PC-3 (cell line): ENCODE results near the gene ZNF593OS. TPM values are rescaled to one million over a fixed set of nuclear protein-coding genes. Genes with fewer than 3 reads are reported as not detected.

ENCODE experiments used
- ATAC-seq: fragments of 200-7000 bp; cut with Tn5 transposase; 2 replicates; pipeline ENCODE4 v1.9.1; 2020; ENCODE audit warnings: mild to moderate bottlenecking, moderate library complexity
- BruUV-seq: library from RNA; stranded (reverse); fragments of 400-500 nt; replicated peaks from 2 replicates; lab custom pipeline; 2021; lab: Mats Ljungman, UMichigan
- CTCF ChIA-PET: fragments of 300-600 bp; sonication (Branson Sonifier 250); formaldehyde crosslinking; loops from one replicate; lab custom pipeline; 2022; ENCODE audit warnings: antibody characterized with exemption; lab: Charles Lee
- POLR2A ChIA-PET: fragments of 300-600 bp; sonication (Branson Sonifier 250); formaldehyde crosslinking; loops from one replicate; lab custom pipeline; 2022; ENCODE audit warnings: antibody characterized with exemption; ENCODE audit not compliant: unreplicated experiment; lab: Charles Lee
- DNase-seq: peaks from one replicate; pipeline ENCODE4 v3.0.0-alpha.2; 2015
- H2AFZ ChIP-seq: fragments of 300-600 bp; sonication (generic); 2 replicates; pipeline ENCODE4 v1.6.0; 2016; ENCODE audit warnings: antibody characterized with exemption, low read length
- H3F3A ChIP-seq: fragments of 300-600 bp; sonication (generic); one replicate; pipeline ENCODE4 v1.6.0; 2017; ENCODE audit warnings: antibody characterized with exemption, low read length, control low read depth, mild to moderate bottlenecking; ENCODE audit not compliant: unreplicated experiment
- H3K27ac ChIP-seq: fragments of 300-600 bp; sonication (generic); 2 replicates; pipeline ENCODE4 v1.5.1; 2016; ENCODE audit warnings: mild to moderate bottlenecking, low read length
- H3K27me3 ChIP-seq: fragments of 300-600 bp; sonication (generic); 2 replicates; pipeline ENCODE4 v1.6.1; 2016; ENCODE audit warnings: low read length, mixed read lengths
- H3K36me3 ChIP-seq: fragments of 300-600 bp; sonication (generic); 2 replicates; pipeline ENCODE4 v1.6.1; 2016; ENCODE audit warnings: low read depth, mixed run types, low read length, mixed read lengths
- H3K4me1 ChIP-seq: fragments of 300-600 bp; sonication (generic); 2 replicates; pipeline ENCODE4 v1.5.1; 2016; ENCODE audit warnings: low read length; ENCODE audit not compliant: insufficient read depth
- H3K4me2 ChIP-seq: fragments of 300-600 bp; sonication (generic); 2 replicates; pipeline ENCODE4 v1.6.0; 2016; ENCODE audit warnings: low read length
- H3K4me3 ChIP-seq: fragments of 300-600 bp; sonication (generic); 2 replicates; pipeline ENCODE4 v1.5.1; 2016; ENCODE audit warnings: mild to moderate bottlenecking, low read length, mixed read lengths
- H3K79me2 ChIP-seq: fragments of 300-600 bp; sonication (generic); 2 replicates; pipeline ENCODE4 v1.6.1; 2017; ENCODE audit warnings: low read length, mixed read lengths
- H3K9ac ChIP-seq: fragments of 300-600 bp; sonication (generic); 2 replicates; pipeline ENCODE4 v1.6.0; 2016; ENCODE audit warnings: mild to moderate bottlenecking, low read length
- H3K9me2 ChIP-seq: fragments of 300-600 bp; sonication (generic); replicated peaks from 2 replicates; pipeline ENCODE4 v1.6.1; 2016; ENCODE audit warnings: mixed run types, low read length, mixed read lengths
- H3K9me3 ChIP-seq: fragments of 300-600 bp; sonication (generic); 2 replicates; pipeline ENCODE4 v1.6.1; 2016; ENCODE audit warnings: low read length, mixed read lengths
- H4K20me1 ChIP-seq: fragments of 300-600 bp; sonication (generic); 2 replicates; pipeline ENCODE4 v1.6.1; 2016; ENCODE audit warnings: low read length, mixed read lengths
- CTCF ChIP-seq: fragments of 300-600 bp; sonication (generic); conservative IDR thresholded peaks from 2 replicates; pipeline ENCODE4 v1.5.1; 2017; ENCODE audit warnings: antibody characterized with exemption, low read depth, mild to moderate bottlenecking, low read length
- EZH2 ChIP-seq: fragments of 300-600 bp; sonication (generic); IDR thresholded peaks from one replicate; pipeline ENCODE4 v1.6.1; 2017; ENCODE audit warnings: antibody characterized with exemption, mild to moderate bottlenecking, low read length; ENCODE audit not compliant: unreplicated experiment
- EZH2phosphoT487 ChIP-seq: fragments of 300-600 bp; sonication (generic); IDR thresholded peaks from 2 replicates; pipeline ENCODE4 v1.6.1; 2018; ENCODE audit warnings: mild to moderate bottlenecking, antibody characterized with exemption, low read length, borderline replicate concordance
- intact Hi-C: fragments of 100-400 bp; cut with micrococcal nuclease; formaldehyde crosslinking; loops from 2 replicates; pipeline ENCODE4 v1.9.0; 2023
- total RNA-seq: library from RNA; depleted of rRNA; stranded (reverse); fragments of >200 nt; gene quantifications from 2 replicates; pipeline ENCODE4 v1.2.3, GENCODE V29; 2014

ZNF593OS gene
- total RNA-seq, 1 experiment from 2014 or later, result not detected

- POLR2A ChIA-PET, result no interaction called here
- BruUV-seq, result no TSS peak
- H3K27ac ChIP-seq, result no peak overlapping the region
These were observed 25.7 kb upstream of the ZNF593OS start for GRCh38 chr1:26197301-26197700.

GRCh38 chr1:26195805-26196204 lies 24.2 kb upstream of the ZNF593OS start:
- no peaks in the 10 kb centered on the region for H3F3A ChIP-seq
- ATAC-seq (no peak), DNase-seq (no peak)
- no TSS peak for BruUV-seq
- no peaks in the 10 kb centered on the region for H3K79me2 ChIP-seq
- no peaks in the 10 kb centered on the region for H3K9me3 ChIP-seq
- no peaks in the 10 kb centered on the region for H3K9me2 ChIP-seq
- ChIA-PET CTCF (no interaction called here), POLR2A (interaction anchor here (0.7 kb wide), 1 partner anchor 9 kb away, joined by 6 read pairs; no protein-coding TSS in a partner anchor)
- H3K27ac ChIP-seq, result no peak overlapping the region
- no peaks in the 10 kb centered on the region for H3K4me1 ChIP-seq
- H3K27me3 ChIP-seq, result no peaks in the 10 kb centered on the region
- intact Hi-C loops, result no loop called here
- H3K4me2 ChIP-seq, result no peak overlapping the region
- no peak for TF ChIP-seq EZH2
- no peak for TF ChIP-seq CTCF
- TF ChIP-seq EZH2phosphoT487, result no peak
- H3K9ac ChIP-seq, result no peak overlapping the region
- no peaks in the 10 kb centered on the region for H3K36me3 ChIP-seq
- no peak overlapping the region for H2AFZ ChIP-seq
- H3K4me3 ChIP-seq, result no peak overlapping the region
- no peaks in the 10 kb centered on the region for H4K20me1 ChIP-seq

More at GRCh38 chr1:26197301-26197700, 25.7 kb upstream of the ZNF593OS start:
- intact Hi-C loops, result no loop called here
- CTCF ChIA-PET, result no interaction called here
- ATAC-seq, result no peak
- no peak for DNase-seq
- H3K9me2 ChIP-seq, result no peaks in the 10 kb centered on the region
- H3K27me3 ChIP-seq, result no peaks in the 10 kb centered on the region
- H3K9ac ChIP-seq, result no peak overlapping the region
- no peak for TF ChIP-seq EZH2
- no peak for TF ChIP-seq CTCF
- no peak for TF ChIP-seq EZH2phosphoT487
- H4K20me1 ChIP-seq, result no peaks in the 10 kb centered on the region
- no peaks in the 10 kb centered on the region for H3K9me3 ChIP-seq
- no peaks in the 10 kb centered on the region for H3F3A ChIP-seq
- no peak overlapping the region for H3K4me2 ChIP-seq
- H2AFZ ChIP-seq, result no peak overlapping the region
- no peaks in the 10 kb centered on the region for H3K4me1 ChIP-seq
- H3K4me3 ChIP-seq, result no peak overlapping the region
- no peaks in the 10 kb centered on the region for H3K36me3 ChIP-seq
- H3K79me2 ChIP-seq, result no peaks in the 10 kb centered on the region

GRCh38 chr1:26191739-26192138 lies 20.1 kb upstream of the ZNF593OS start:
- POLR2A ChIA-PET, result no interaction called here
- TF ChIP-seq EZH2, result no peak
- TF ChIP-seq CTCF, result no peak
- no peak for TF ChIP-seq EZH2phosphoT487
- peaks cover 7% of the 10 kb centered on the region; the same call in 1 of the 2 replicates for H3K36me3 ChIP-seq
- no peak overlapping the region for H3K9ac ChIP-seq
- H2AFZ ChIP-seq, result no peak overlapping the region
- no peak for ATAC-seq
- no peaks in the 10 kb centered on the region for H3K79me2 ChIP-seq
- H3K27ac ChIP-seq, result no peak overlapping the region
- DNase-seq, result no peak
- BruUV-seq, result no TSS peak
- intact Hi-C loops, result no loop called here
- no peaks in the 10 kb centered on the region for H4K20me1 ChIP-seq
- H3K27me3 ChIP-seq, result no peaks in the 10 kb centered on the region
- no peaks in the 10 kb centered on the region for H3K4me1 ChIP-seq
- no peaks in the 10 kb centered on the region for H3K9me3 ChIP-seq
- no peaks in the 10 kb centered on the region for H3F3A ChIP-seq
- no peak overlapping the region for H3K4me2 ChIP-seq
- H3K9me2 ChIP-seq, result no peaks in the 10 kb centered on the region
- CTCF ChIA-PET, result no interaction called here
- H3K4me3 ChIP-seq, result no peak overlapping the region
